ENCODE data around the gene TBC1D1. TPM values are rescaled to one million over a fixed set of nuclear protein-coding genes. Genes with fewer than 3 reads are reported as not detected.
"Not testable (repeated sequence)": the region's sequence is repeated elsewhere in the genome, so short reads cannot be mapped to it uniquely, and the experiment has no call there.

The TBC1D1 gene
- total RNA-seq, 1 experiment from 2014 or later, result 28.5 TPM

DNA sequence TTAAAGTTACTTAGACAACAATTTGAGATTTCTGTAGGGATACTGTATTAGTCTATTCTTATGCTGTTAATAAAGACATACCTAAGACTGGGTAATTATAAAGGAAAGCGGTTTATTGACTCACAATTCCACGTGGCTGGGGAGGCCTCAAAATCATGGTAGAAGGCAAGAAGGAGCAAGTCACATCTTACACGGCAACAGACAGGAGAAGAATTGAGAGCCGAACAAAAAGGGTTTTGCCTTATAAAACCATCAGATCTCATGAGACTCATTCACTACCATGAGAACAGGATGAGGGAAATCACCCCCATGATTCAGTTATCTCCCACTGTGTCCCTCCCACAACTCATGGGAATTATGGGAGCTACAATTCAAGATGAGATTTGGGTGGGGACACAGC is 80.3 kb downstream of the TBC1D1 start:
- no peaks in the 10 kb centered on the region for H3K36me3 Mint-ChIP-seq (ENCODE audit: insufficient read depth, unreplicated experiment)
- ChIA-PET CTCF (no interaction called here), POLR2A (no interaction called here)
- peaks cover 7% of the 10 kb centered on the region for H3K9me3 Mint-ChIP-seq (ENCODE audit: unreplicated experiment)
- Histone ChIP-seq H3K4me3 (ENCODE audit: low read depth, low read length) (no peak overlapping the region), H3K27me3 (replicated peaks; ENCODE audit: control insufficient read depth, insufficient read depth, low read length) (no peaks in the 10 kb centered on the region), H3K4me1 (peaks cover 10% of the 10 kb centered on the region), H3K9me3 (no peaks in the 10 kb centered on the region), H3K36me3 (ENCODE audit: control insufficient read depth, insufficient read depth, low read length) (no peaks in the 10 kb centered on the region)
- TF ChIP-seq CTCF (IDR thresholded peaks at IDR 0.05; ENCODE audit: insufficient read depth in 1 of 2, low read depth in 1 of 2, low read length in 1 of 2, severe bottlenecking in 1 of 2, unreplicated experiment in 1 of 2), result no peak
- intact Hi-C loops (cut with micrococcal nuclease; ENCODE audit: unreplicated experiment), result no loop called here
- peaks cover 6% of the 10 kb centered on the region for H3K4me1 Mint-ChIP-seq (ENCODE audit: low read depth, unreplicated experiment)
- no TSS peak for BruUV-seq (replicated peaks)
- no peak for DNase-seq
- H3K4me3 Mint-ChIP-seq (ENCODE audit: unreplicated experiment), result no peak overlapping the region
- H3K27ac Mint-ChIP-seq (ENCODE audit: unreplicated experiment), result no peak overlapping the region
- H3K27me3 Mint-ChIP-seq (ENCODE audit: insufficient read depth, unreplicated experiment), result no peaks in the 10 kb centered on the region

- H3K27ac Mint-ChIP-seq (ENCODE audit: unreplicated experiment), result no peak overlapping the region
- TF ChIP-seq CTCF (IDR thresholded peaks at IDR 0.05; ENCODE audit: insufficient read depth in 1 of 2, low read depth in 1 of 2, low read length in 1 of 2, severe bottlenecking in 1 of 2, unreplicated experiment in 1 of 2), result no peak
- ChIA-PET POLR2A (no interaction called here), CTCF (no interaction called here)
- H3K9me3 Mint-ChIP-seq (ENCODE audit: unreplicated experiment), result peaks cover 5% of the 10 kb centered on the region
- H3K27me3 Mint-ChIP-seq (ENCODE audit: insufficient read depth, unreplicated experiment), result no peaks in the 10 kb centered on the region
- Histone ChIP-seq H3K27me3 (replicated peaks; ENCODE audit: control insufficient read depth, insufficient read depth, low read length) (no peaks in the 10 kb centered on the region), H3K4me1 (peaks cover 13% of the 10 kb centered on the region), H3K9me3 (no peaks in the 10 kb centered on the region), H3K36me3 (ENCODE audit: control insufficient read depth, insufficient read depth, low read length) (no peaks in the 10 kb centered on the region), H3K4me3 (ENCODE audit: low read depth, low read length) (no peak overlapping the region)
- no TSS peak for BruUV-seq (replicated peaks)
- H3K4me1 Mint-ChIP-seq (ENCODE audit: low read depth, unreplicated experiment), result peaks cover 4% of the 10 kb centered on the region
- intact Hi-C loops (cut with micrococcal nuclease; ENCODE audit: unreplicated experiment), result no loop called here
- no peak overlapping the region for H3K4me3 Mint-ChIP-seq (ENCODE audit: unreplicated experiment)
- H3K36me3 Mint-ChIP-seq (ENCODE audit: insufficient read depth, unreplicated experiment), result no peaks in the 10 kb centered on the region
- DNase-seq, result no peak
Observed at GRCh38 chr4:37973441-37973840, 82.6 kb downstream of the TBC1D1 start.

- H3K4me3 Mint-ChIP-seq (ENCODE audit: unreplicated experiment); BruUV-seq (replicated peaks); H3K36me3 ChIP-seq (ENCODE audit: control insufficient read depth, insufficient read depth, low read length); POLR2A ChIA-PET; H3K36me3 Mint-ChIP-seq (ENCODE audit: insufficient read depth, unreplicated experiment); H3K4me3 ChIP-seq (ENCODE audit: low read depth, low read length); H3K27me3 ChIP-seq (replicated peaks; ENCODE audit: control insufficient read depth, insufficient read depth, low read length); H3K27ac Mint-ChIP-seq (ENCODE audit: unreplicated experiment); H3K9me3 Mint-ChIP-seq (ENCODE audit: unreplicated experiment); CTCF ChIA-PET; DNase-seq; H3K9me3 ChIP-seq; H3K4me1 Mint-ChIP-seq (ENCODE audit: low read depth, unreplicated experiment); H3K27me3 Mint-ChIP-seq (ENCODE audit: insufficient read depth, unreplicated experiment): not testable (repeated sequence)
- intact Hi-C loops (cut with micrococcal nuclease; ENCODE audit: unreplicated experiment), result loop anchor here (5.0 kb wide), 2 partner anchors 148 to 173 kb away; partner anchors contain the start of gene PGM2
- H3K4me1 ChIP-seq, result peaks cover 11% of the 10 kb centered on the region; the same call in 1 of the 2 replicates
Observed at GRCh38 chr4:37975321-37975822, 84.5 kb downstream of the TBC1D1 start.

GRCh38 chr4:37976507-37976906 is 85.6 kb downstream of the TBC1D1 start:
- H3K27me3 ChIP-seq (replicated peaks; ENCODE audit: control insufficient read depth, insufficient read depth, low read length), result no peaks in the 10 kb centered on the region
- Mint-ChIP-seq H3K4me1 (ENCODE audit: low read depth, unreplicated experiment) (peaks cover 5% of the 10 kb centered on the region), H3K4me3 (ENCODE audit: unreplicated experiment) (peak overlapping the region; percentile 71), H3K27me3 (ENCODE audit: insufficient read depth, unreplicated experiment) (no peaks in the 10 kb centered on the region), H3K27ac (ENCODE audit: unreplicated experiment) (no peak overlapping the region), H3K9me3 (ENCODE audit: unreplicated experiment) (no peaks in the 10 kb centered on the region), H3K36me3 (ENCODE audit: insufficient read depth, unreplicated experiment) (no peaks in the 10 kb centered on the region)
- H3K36me3 ChIP-seq (ENCODE audit: control insufficient read depth, insufficient read depth, low read length), result no peaks in the 10 kb centered on the region
- no TSS peak for BruUV-seq (replicated peaks)
- H3K9me3 ChIP-seq, result no peaks in the 10 kb centered on the region
- peaks cover 11% of the 10 kb centered on the region; the same call in 1 of the 2 replicates for H3K4me1 ChIP-seq
- no peak for DNase-seq
- peak overlapping the region; percentile 36 for H3K4me3 ChIP-seq (ENCODE audit: low read depth, low read length)
- CTCF ChIA-PET, result interaction anchor here (0.9 kb wide), 1 partner anchor 59 kb away, joined by 3 read pairs; no protein-coding TSS in a partner anchor
- TF ChIP-seq CTCF (IDR thresholded peaks at IDR 0.05; ENCODE audit: insufficient read depth in 1 of 2, low read depth in 1 of 2, low read length in 1 of 2, severe bottlenecking in 1 of 2, unreplicated experiment in 1 of 2), result no peak
- POLR2A ChIA-PET, result no interaction called here
- intact Hi-C loops (cut with micrococcal nuclease; ENCODE audit: unreplicated experiment), result loop anchor here (2.0 to 5.0 kb wide), 3 partner anchors 58 to 174 kb away; partner anchors contain the start of gene PGM2

Measured in Caco-2 (cell line).